Brain pericyte (primary cell): ENCODE measurements around the gene ERCC8.
"Not testable (repeated sequence)": the region's sequence is repeated elsewhere in the genome, so short reads cannot be mapped to it uniquely, and the experiment has no call there.

Source experiments
- DNase-seq: peaks from one replicate; pipeline ENCODE4 v3.0.0-alpha.2; 2012; ENCODE audit warnings: low read depth, low spot score

Gene ERCC8

GRCh38 chr5:60944904-60945812 is at the start of gene ERCC8, which contains the start of gene NDUFAF2:
Gene ERCC8, minus strand, starts transcription at chr5:60945070. Its CDS starts 62 bp downstream, at chr5:60945008.
Gene NDUFAF2, plus strand, starts transcription at chr5:60945205. Its CDS starts 51 bp downstream, at chr5:60945256.
- peak; percentile 66 for DNase-seq

- DNase-seq: no peak
These were observed 49.2 kb upstream of the ERCC8 start for GRCh38 chr5:60993875-60994571.

- DNase-seq: no peak
These were observed 48.6 kb upstream of the ERCC8 start for GRCh38 chr5:60993425-60993824.

- no peak for DNase-seq
These were observed 48.0 kb upstream of the ERCC8 start for GRCh38 chr5:60992871-60993270.

GRCh38 chr5:60989790-60990189 is 44.9 kb upstream of the ERCC8 start:
- no peak for DNase-seq

GRCh38 chr5:60982127-60982526 is 37.3 kb upstream of the ERCC8 start:
- DNase-seq: not testable (repeated sequence)

- DNase-seq: no peak
These were observed 35.6 kb upstream of the ERCC8 start for GRCh38 chr5:60980511-60980910.

GRCh38 chr5:60978968-60979367 is 34.1 kb upstream of the ERCC8 start:
- no peak for DNase-seq

- DNase-seq: no peak
These were observed 33.3 kb upstream of the ERCC8 start for GRCh38 chr5:60977956-60978737.

- no peak for DNase-seq
These were observed 27.4 kb upstream of the ERCC8 start for GRCh38 chr5:60972231-60972630.

- DNase-seq: no peak
These were observed 16.8 kb upstream of the ERCC8 start for GRCh38 chr5:60961685-60962084.

- DNase-seq: no peak
These were observed 15.7 kb upstream of the ERCC8 start for GRCh38 chr5:60960591-60960990.

- DNase-seq: no peak
These were observed 14.3 kb upstream of the ERCC8 start for GRCh38 chr5:60959156-60959555.

- no peak for DNase-seq
These were observed 13.8 kb upstream of the ERCC8 start for GRCh38 chr5:60958712-60959111.

GRCh38 chr5:60958088-60958487 is 13.2 kb upstream of the ERCC8 start:
- DNase-seq: no peak

GRCh38 chr5:60955239-60955638 is 10.4 kb upstream of the ERCC8 start:
- DNase-seq: no peak

GRCh38 chr5:60948738-60949137 is 3.9 kb upstream of the ERCC8 start:
- DNase-seq: no peak

GRCh38 chr5:60945813-60946187 is 930 bp upstream of the ERCC8 start:
- no peak for DNase-seq

- DNase-seq: no peak
These were observed 1.2 kb downstream of the ERCC8 start for GRCh38 chr5:60943624-60944023.

GRCh38 chr5:60929024-60929423 is 15.8 kb downstream of the ERCC8 start:
- DNase-seq: no peak

GRCh38 chr5:60927450-60927849 is 17.4 kb downstream of the ERCC8 start:
- no peak for DNase-seq

GRCh38 chr5:60918466-60918865 is 26.4 kb downstream of the ERCC8 start:
- DNase-seq: no peak
